Neutrophil (primary cell): ENCODE data around the gene TSC22D4.

Source experiments
- H3K27ac ChIP-seq: fragments of 200-600 bp; sonication (generic); 2 replicates; pipeline ENCODE4 v1.5.1; 2016; ENCODE audit warnings: mild to moderate bottlenecking, moderate library complexity
- H3K27me3 ChIP-seq: fragments of 200-600 bp; sonication (generic); 2 replicates; pipeline ENCODE4 v1.6.0; 2016; ENCODE audit warnings: mild to moderate bottlenecking
- H3K36me3 ChIP-seq: fragments of 200-600 bp; sonication (generic); 2 replicates; pipeline ENCODE4 v1.5.1; 2017
- H3K4me1 ChIP-seq, 2 experiments: fragments of 200-600 bp in 1 of 2; sonication (generic) in 1 of 2; 1 replicate in 1 of 2; 2 replicates in 1 of 2; pipeline versions ENCODE4 v1.5.1 to v1.6.1; 2013 to 2016; ENCODE audit warnings: low read depth in 1 of 2, low read length in 1 of 2, mild to moderate bottlenecking in 1 of 2, moderate library complexity in 1 of 2; ENCODE audit not compliant: control insufficient read depth in 1 of 2, insufficient read depth in 1 of 2
- H3K4me3 ChIP-seq, 2 experiments: fragments of 200-600 bp in 1 of 2; sonication (generic) in 1 of 2; 1 replicate in 1 of 2; 2 replicates in 1 of 2; pipeline ENCODE4 v1.5.1; 2013 to 2016; ENCODE audit warnings: low read depth in 1 of 2, low read length in 1 of 2, mild to moderate bottlenecking in 1 of 2, moderate library complexity in 1 of 2
- H3K9me3 ChIP-seq: fragments of 200-600 bp; sonication (generic); 2 replicates; pipeline ENCODE4 v1.5.1; 2016
- CTCF ChIP-seq: fragments of 200-600 bp; sonication (generic); IDR thresholded peaks from 2 replicates; pipeline ENCODE4 v1.5.1; 2016; ENCODE audit warnings: antibody characterized with exemption

The TSC22D4 gene

DNA sequence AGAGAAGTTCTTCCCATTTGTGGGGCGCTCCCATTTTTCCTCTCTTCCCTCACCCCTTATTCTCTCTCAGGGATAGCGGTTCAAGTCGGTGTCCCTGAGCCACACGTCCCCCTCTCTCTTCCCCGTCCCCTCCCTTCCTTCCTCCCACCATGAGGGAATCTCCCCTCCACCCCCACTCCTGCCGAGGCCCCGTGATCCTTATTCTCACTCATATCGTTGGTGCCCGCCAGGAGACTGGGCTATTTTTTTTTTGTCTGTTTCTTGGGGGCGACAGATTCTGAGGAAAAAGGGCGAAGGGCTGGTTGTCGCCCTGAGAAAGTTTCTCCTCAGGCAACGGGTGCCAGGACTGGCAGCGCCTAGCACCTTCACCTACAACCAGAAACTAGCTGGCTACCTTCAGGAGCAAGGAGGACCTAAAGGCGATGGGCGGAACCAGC lies 51.2 kb downstream of the TSC22D4 start:
- Histone ChIP-seq H3K4me3 (peak overlapping the region; percentile 95 to 98), H3K4me1 (peaks cover 21 to 28% of the 10 kb centered on the region in 2 experiments), H3K27ac (peak overlapping the region; percentile 98), H3K9me3 (no peaks in the 10 kb centered on the region), H3K27me3 (no peaks in the 10 kb centered on the region), H3K36me3 (peaks cover 3% of the 10 kb centered on the region)
- no peak for TF ChIP-seq CTCF

DNA sequence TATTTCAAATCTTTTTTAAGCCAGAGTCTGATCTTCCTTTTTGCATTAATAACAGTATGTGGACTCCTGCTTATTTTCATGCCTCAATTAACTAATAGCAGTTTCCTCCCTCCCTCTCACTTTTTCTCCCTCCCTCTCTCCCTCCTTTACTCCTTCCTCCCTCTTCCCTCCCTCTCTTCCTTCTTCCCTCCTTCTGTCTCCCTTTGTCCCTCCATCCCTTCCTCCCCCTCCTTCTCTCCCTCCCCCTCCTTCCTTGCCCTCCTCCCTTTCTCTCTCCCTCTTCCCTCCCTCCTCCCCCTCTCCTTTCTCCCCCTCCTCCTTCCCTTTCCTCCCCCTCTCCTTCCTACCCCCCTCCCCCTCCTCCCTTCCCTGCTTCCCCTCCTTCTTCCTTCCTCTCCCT lies 52.5 kb downstream of the TSC22D4 start:
- H3K36me3 ChIP-seq: peaks cover 7% of the 10 kb centered on the region
- H3K9me3 ChIP-seq: no peaks in the 10 kb centered on the region
- no peak overlapping the region for H3K4me3 ChIP-seq
- no peak for TF ChIP-seq CTCF
- peaks cover 16 to 27% of the 10 kb centered on the region in 2 experiments for H3K4me1 ChIP-seq
- H3K27ac ChIP-seq: no peak overlapping the region
- H3K27me3 ChIP-seq: no peaks in the 10 kb centered on the region

- no peak overlapping the region for H3K4me3 ChIP-seq
- H3K36me3 ChIP-seq: peaks cover 12% of the 10 kb centered on the region
- peaks cover 5 to 15% of the 10 kb centered on the region in 2 experiments for H3K4me1 ChIP-seq
- H3K27ac ChIP-seq: no peak overlapping the region
- H3K27me3 ChIP-seq: no peaks in the 10 kb centered on the region
- no peaks in the 10 kb centered on the region for H3K9me3 ChIP-seq
- no peak for TF ChIP-seq CTCF
These were observed 53.7 kb downstream of the TSC22D4 start for GRCh38 chr7:100425347-100425746.

- no peaks in the 10 kb centered on the region for H3K27me3 ChIP-seq
- H3K9me3 ChIP-seq: no peaks in the 10 kb centered on the region
- H3K36me3 ChIP-seq: peaks cover 19% of the 10 kb centered on the region
- no peak overlapping the region for H3K27ac ChIP-seq
- H3K4me3 ChIP-seq: no peak overlapping the region
- TF ChIP-seq CTCF: no peak
- peaks cover 3 to 5% of the 10 kb centered on the region in 2 experiments for H3K4me1 ChIP-seq
These were observed 55.7 kb downstream of the TSC22D4 start for GRCh38 chr7:100423315-100423714.

DNA sequence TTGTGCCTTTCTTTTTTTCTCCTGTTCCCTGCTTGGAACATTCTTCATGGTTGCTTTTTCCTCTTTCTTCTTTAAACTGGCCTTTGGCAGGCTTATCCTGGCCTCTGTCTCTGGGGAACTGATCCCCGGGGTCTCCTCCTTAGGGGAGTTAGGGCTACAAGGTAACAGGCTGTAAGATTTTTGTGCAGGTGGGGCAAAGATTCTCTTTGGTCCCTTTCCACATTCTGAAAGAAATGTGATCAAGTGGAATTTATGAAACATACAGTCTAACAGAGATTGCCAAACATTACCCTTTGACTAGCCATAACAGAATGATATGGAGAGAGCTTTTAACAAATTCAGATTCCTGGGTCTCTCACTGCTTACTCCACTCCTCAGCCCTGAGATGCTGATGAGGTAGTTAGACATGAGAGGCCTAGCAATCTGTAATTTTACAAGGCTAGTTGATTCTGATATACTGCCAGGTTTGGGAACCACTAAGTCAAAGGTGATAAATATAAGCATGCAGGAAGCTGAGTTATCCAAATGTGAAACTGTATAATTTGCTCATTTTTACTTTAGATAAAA lies 59.3 kb downstream of the TSC22D4 start:
- H3K4me3 ChIP-seq: no peak overlapping the region
- no peaks in the 10 kb centered on the region for H3K9me3 ChIP-seq
- H3K27ac ChIP-seq: no peak overlapping the region
- no peaks in the 10 kb centered on the region for H3K4me1 ChIP-seq
- no peaks in the 10 kb centered on the region for H3K27me3 ChIP-seq
- H3K36me3 ChIP-seq: peaks cover 30% of the 10 kb centered on the region
- no peak for TF ChIP-seq CTCF
